Right lobe of liver (tissue), 4 donors: ENCODE data around the gene GIGYF2.

Experiments
- POLR2A ChIP-seq: fragments of 450-650 bp; IDR thresholded peaks from one replicate; pipeline ENCODE4 v1.6.1; 2017; ENCODE audit warnings: antibody characterized with exemption, mild to moderate bottlenecking
- TF ChIP-seq, protein P1 (sequence below), 4 donors: fragments of 200-600 bp in 3 of 4; fragments of 450-650 bp in 1 of 4; IDR thresholded peaks; one replicate each; pipeline versions ENCODE4 v1.5.1 to v1.8.0; 2016 to 2022; ENCODE audit warnings: antibody characterized with exemption in 4 of 4, mild to moderate bottlenecking in 2 of 4
- donor health status: DM: no; HTN: no; CAD: no.
- donor health status: DM: no; HTN: no; CAD: no.
- donor health status: DM: no; HTN: yes; CAD: no.

DNA sequence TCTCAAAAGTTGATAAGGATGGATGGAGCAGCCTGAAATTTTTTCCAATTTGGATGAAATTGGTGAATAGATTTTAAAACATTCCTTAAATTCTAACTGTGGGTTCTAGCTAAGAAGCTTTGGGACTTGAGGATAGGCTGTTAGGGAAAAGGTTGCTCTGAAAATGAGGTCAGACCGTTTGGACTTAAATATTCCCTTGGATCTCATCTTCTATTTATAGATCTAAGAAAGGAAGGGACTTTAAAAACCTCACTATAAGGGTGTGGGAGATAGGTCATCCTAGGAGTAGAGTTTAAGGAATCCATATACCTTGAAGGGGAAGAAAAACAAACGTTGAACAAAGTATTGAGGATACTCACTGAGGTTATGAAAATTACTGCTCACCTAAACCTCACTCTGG, 155.5 kb downstream of the GIGYF2 start:
- TF ChIP-seq, protein P1, sequence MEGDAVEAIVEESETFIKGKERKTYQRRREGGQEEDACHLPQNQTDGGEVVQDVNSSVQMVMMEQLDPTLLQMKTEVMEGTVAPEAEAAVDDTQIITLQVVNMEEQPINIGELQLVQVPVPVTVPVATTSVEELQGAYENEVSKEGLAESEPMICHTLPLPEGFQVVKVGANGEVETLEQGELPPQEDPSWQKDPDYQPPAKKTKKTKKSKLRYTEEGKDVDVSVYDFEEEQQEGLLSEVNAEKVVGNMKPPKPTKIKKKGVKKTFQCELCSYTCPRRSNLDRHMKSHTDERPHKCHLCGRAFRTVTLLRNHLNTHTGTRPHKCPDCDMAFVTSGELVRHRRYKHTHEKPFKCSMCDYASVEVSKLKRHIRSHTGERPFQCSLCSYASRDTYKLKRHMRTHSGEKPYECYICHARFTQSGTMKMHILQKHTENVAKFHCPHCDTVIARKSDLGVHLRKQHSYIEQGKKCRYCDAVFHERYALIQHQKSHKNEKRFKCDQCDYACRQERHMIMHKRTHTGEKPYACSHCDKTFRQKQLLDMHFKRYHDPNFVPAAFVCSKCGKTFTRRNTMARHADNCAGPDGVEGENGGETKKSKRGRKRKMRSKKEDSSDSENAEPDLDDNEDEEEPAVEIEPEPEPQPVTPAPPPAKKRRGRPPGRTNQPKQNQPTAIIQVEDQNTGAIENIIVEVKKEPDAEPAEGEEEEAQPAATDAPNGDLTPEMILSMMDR (IDR thresholded peaks at IDR 0.05), result no peak
- TF ChIP-seq POLR2A, result no peak
